HL-60 (cell line): ENCODE results near the gene MED15.
"Not testable (repeated sequence)": the region's sequence is repeated elsewhere in the genome, so short reads cannot be mapped to it uniquely, and the experiment has no call there.

Experiments used
- GABPA ChIP-seq: IDR thresholded peaks from 2 replicates; pipeline ENCODE4 v1.6.1; 2012; ENCODE audit warnings: low read depth
- POLR2AphosphoS5 ChIP-seq: IDR thresholded peaks from 2 replicates; pipeline ENCODE4 v1.6.1; 2012; ENCODE audit warnings: low read depth
- TF ChIP-seq, protein P1 (sequence below): IDR thresholded peaks from one replicate; pipeline ENCODE4 v1.5.1; 2011; ENCODE audit warnings: low read length, control low read depth, inconsistent platforms; ENCODE audit not compliant: insufficient read depth

DNA sequence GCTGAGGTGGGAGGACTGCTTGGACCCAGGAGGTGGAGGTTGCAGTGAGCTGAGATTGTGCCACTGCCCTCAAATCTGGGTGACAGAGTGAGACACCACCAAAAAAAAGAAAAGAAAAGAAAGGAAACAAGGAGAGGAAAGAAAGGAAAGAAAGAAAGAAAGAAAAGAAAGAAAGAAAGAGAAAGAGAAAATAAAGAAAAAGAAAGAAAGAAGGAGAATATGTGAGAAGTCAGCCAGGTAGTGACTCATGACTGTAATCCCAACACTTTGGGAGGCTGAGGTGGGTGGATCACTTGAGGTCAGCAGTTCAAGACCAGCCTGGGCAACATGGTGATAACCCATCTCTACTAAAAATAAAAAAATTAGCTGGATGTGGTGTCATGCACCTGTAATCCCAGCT lies 86.6 kb downstream of the MED15 start:
- TF ChIP-seq POLR2AphosphoS5, GABPA: not testable (repeated sequence)
- TF ChIP-seq, protein P1, sequence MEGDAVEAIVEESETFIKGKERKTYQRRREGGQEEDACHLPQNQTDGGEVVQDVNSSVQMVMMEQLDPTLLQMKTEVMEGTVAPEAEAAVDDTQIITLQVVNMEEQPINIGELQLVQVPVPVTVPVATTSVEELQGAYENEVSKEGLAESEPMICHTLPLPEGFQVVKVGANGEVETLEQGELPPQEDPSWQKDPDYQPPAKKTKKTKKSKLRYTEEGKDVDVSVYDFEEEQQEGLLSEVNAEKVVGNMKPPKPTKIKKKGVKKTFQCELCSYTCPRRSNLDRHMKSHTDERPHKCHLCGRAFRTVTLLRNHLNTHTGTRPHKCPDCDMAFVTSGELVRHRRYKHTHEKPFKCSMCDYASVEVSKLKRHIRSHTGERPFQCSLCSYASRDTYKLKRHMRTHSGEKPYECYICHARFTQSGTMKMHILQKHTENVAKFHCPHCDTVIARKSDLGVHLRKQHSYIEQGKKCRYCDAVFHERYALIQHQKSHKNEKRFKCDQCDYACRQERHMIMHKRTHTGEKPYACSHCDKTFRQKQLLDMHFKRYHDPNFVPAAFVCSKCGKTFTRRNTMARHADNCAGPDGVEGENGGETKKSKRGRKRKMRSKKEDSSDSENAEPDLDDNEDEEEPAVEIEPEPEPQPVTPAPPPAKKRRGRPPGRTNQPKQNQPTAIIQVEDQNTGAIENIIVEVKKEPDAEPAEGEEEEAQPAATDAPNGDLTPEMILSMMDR: not testable (repeated sequence)
